ENCODE data around the gene RAB36.

DNA sequence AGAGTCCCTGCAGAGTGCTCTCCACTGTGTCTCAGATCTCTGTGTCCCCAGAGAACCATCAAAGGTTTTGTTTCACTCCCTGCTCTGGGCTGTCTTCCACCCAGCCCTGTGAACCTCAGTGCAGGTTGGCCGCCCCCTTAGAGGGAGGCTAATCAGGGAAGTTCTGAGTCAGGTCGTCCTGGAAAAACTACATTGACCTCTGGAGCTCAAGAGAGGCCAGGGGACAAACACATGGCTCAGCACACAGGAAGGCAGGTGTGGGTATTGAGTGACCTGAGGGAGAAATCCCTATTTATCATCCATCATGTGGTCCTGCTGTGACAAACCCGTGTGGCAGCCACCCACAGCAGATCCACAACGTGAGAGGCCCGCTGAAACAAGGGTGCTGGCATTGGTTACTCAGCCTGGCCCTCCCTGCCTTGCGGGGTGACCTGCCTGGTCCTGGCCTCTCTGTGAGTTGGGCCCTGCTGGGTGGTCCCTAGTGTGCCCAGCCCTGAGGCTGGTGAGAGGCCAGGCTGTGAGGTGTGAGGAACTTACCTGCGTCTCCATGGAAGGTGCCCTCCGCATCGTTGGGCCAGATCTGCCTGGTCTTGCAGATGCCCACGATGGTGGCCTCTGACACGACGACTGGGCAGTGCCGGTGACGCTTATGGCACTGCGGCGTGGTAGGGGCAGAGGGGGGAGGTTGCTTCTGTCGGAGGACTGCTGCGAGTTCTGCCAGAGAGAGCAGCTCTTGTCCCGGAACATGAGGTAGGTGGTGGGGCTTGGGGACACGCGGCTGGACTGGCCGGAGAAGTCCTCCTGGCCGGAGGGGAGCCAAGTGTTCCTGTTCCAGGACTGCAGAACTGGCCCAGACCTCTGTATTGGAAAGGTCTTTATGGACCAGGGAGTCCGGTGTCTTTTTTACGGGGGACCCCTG lies 34.4 kb downstream of the RAB36 start:
- TF ChIP-seq, protein P1, sequence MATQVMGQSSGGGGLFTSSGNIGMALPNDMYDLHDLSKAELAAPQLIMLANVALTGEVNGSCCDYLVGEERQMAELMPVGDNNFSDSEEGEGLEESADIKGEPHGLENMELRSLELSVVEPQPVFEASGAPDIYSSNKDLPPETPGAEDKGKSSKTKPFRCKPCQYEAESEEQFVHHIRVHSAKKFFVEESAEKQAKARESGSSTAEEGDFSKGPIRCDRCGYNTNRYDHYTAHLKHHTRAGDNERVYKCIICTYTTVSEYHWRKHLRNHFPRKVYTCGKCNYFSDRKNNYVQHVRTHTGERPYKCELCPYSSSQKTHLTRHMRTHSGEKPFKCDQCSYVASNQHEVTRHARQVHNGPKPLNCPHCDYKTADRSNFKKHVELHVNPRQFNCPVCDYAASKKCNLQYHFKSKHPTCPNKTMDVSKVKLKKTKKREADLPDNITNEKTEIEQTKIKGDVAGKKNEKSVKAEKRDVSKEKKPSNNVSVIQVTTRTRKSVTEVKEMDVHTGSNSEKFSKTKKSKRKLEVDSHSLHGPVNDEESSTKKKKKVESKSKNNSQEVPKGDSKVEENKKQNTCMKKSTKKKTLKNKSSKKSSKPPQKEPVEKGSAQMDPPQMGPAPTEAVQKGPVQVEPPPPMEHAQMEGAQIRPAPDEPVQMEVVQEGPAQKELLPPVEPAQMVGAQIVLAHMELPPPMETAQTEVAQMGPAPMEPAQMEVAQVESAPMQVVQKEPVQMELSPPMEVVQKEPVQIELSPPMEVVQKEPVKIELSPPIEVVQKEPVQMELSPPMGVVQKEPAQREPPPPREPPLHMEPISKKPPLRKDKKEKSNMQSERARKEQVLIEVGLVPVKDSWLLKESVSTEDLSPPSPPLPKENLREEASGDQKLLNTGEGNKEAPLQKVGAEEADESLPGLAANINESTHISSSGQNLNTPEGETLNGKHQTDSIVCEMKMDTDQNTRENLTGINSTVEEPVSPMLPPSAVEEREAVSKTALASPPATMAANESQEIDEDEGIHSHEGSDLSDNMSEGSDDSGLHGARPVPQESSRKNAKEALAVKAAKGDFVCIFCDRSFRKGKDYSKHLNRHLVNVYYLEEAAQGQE (IDR thresholded peaks at IDR 0.05; ENCODE audit: insufficient read depth in 1 of 2, low read depth in 2 of 2, low read length in 2 of 2): no peak
- TF ChIP-seq SIN3A (IDR thresholded peaks at IDR 0.05; ENCODE audit: borderline replicate concordance, insufficient read depth, low read length) (no peak), POLR2AphosphoS5 (IDR thresholded peaks at IDR 0.05; ENCODE audit: low read depth, low read length) (no peak), TAF1 (IDR thresholded peaks at IDR 0.05; ENCODE audit: borderline replicate concordance, insufficient read depth, low read length) (no peak), FOXP2 (optimal IDR thresholded peaks at IDR 0.05; ENCODE audit: borderline replicate concordance, extremely low read depth, extremely low read length, insufficient read depth) (no peak)

Measured in PFSK-1 (cell line).